HG03025 (cell line): ENCODE data around the gene EPB41L2.
"Not testable (repeated sequence)": the region's sequence is repeated elsewhere in the genome, so short reads cannot be mapped to it uniquely, and the experiment has no call there.

Experiments
- ATAC-seq: cut with Tn5 transposase; IDR thresholded peaks from one replicate; pipeline ENCODE4 v1.9.1; 2021; ENCODE audit warnings: mild to moderate bottlenecking, moderate library complexity; ENCODE audit not compliant: unreplicated experiment, low FRiP score

The EPB41L2 gene

DNA sequence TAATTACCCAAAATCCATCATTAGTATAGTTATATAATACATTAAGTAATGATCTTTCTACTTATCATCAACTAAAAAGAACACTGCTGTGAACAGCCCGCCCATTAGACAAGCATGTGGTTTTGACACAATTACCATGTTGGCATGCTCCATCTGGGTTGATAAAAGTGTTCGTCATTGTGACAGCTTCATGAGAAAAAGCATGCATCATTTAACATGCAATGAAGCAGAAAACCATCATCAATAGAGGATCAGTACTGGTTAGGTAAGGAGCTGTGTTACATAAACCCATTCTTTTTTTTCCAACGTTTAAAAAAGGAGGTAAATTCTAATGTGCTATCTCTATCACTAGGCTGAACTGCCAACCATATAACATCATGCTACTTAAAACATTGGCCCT, 101.9 kb downstream of the EPB41L2 start:
- ATAC-seq = no peak

DNA sequence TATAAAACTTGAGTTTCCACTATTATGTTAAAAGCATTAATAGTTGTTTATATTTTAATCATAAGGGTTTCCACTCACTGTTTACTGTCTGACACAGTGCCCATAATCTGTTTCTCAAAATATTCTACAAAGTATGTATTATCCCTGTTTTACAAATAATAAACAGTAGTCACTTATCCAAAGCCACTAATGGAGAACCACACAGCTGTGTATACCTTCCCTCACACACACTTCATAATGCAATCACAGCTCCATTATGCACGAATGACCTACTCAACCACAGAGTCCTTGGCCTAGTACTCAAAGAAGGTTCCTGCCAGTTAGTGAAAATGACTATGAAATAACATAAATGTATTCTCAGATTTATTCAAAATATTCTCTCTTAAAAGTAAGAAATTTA, 103.1 kb downstream of the EPB41L2 start:
- ATAC-seq = no peak

DNA sequence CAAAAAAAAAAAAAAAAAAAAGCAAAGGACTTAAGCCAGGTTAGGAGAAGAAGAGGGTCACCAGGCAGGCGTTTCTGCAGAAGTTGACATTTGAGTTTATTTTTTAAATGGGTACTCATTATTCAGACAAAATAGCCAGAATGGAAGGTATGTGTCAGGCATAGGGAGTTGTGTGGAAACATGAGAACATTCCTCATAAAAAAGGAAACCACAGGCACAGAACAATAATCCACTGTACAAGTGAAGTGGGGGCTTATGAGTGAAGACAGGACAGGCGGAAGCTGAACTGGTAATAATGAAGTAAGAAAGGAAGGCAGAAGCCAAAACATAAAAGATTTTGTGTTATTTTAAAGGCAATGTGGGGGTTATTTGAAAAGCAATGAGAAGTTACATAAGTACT, 104.6 kb downstream of the EPB41L2 start:
- ATAC-seq = no peak

DNA sequence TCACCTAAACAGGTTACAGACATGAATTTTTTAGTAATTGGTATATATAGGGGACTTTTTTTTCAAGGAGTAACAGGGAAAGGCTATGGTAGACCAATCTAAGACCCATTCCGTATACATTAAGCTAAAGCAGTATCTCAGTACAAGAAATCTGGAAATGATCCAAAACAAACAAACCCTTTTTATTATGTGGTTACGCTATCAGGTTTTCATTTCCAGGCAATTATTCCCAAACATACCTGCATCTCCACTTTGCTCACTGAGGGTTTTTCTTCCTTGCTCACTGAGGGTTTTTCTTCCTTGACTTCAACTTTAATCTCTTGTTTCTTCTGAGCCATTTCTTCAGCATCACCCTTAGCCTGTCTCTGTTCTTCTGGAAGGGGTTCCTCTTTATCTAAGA, 107.3 kb downstream of the EPB41L2 start:
- no peak for ATAC-seq

DNA sequence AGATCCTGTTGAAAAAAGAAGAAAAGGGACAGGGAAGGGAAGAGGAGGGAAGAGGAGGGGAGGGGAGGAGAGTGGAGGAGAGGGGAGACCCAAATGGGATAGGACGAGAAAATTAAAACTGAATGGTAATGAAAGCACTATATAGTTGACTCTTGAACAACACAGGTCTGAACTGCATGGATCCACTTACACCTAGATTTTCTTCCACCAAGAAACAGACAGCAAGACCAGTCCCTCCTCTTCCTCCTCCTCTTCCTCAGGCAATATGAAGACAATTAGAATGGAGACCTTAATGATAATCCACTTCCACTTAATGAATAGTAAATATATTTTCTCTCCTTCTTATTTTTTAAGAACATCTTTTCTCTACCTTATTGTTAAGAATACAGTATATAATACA, 113.5 kb downstream of the EPB41L2 start:
- no peak for ATAC-seq

DNA sequence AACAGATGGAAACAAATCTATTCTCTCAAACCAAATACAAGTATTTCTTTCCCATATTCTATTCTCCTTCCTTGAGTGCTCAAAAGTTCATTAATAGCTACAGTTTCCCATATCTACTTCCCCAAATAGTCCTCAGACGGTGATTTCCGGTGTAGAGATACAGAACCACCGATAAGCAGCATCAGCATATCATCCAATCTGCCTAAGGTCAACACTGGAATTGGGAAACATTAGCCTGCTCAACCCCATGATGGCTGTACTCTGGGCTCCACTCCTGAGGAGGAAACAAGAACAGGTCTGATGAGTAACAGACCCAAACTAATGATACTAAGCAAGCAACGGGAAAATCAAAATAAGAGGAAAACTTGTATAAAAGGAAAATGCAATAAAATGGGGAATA, 115.6 kb downstream of the EPB41L2 start:
- ATAC-seq = no peak

DNA sequence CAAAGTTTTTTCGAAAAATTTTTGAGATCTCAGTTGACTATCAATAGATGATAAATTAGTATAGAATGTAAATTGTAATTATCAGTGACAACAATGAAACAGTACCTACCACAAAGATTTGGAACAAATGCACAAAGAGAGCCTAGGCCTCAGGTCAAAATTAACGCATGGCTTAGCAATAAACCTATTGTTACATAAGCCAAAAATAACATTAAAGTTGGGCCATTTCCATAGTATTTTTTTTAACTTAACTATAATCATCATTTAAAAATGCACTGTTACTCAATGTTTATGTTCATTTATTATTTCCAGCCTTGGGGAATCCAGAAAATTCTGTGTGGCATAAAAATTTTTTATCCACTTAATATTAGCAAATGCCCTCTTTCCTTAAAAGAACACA, 117.0 kb downstream of the EPB41L2 start:
- ATAC-seq = no peak

DNA sequence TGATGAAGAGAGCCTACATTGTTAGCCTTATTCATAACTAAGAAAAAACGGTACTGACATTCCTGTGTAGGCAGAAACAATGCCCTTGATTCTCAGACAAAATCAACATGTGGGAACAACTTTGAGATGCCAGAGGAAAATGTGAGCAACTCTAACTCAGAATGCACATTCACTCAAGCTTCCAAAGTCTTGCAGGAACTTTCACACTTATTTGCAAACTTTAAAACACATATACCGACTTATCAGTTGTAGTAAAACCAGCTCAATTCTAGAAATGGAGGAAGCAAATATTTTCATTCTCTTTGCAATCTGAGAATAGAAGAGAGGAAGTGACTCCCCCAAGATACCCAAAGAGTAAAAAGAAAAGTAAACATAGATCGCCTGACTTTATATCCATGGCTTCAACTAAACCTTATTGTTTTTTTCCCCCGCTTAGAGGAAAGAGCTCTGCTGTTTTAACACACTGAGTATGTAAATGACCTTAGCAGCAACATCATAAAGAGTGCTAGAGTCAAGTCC, 117.6 kb downstream of the EPB41L2 start:
- no peak for ATAC-seq

DNA sequence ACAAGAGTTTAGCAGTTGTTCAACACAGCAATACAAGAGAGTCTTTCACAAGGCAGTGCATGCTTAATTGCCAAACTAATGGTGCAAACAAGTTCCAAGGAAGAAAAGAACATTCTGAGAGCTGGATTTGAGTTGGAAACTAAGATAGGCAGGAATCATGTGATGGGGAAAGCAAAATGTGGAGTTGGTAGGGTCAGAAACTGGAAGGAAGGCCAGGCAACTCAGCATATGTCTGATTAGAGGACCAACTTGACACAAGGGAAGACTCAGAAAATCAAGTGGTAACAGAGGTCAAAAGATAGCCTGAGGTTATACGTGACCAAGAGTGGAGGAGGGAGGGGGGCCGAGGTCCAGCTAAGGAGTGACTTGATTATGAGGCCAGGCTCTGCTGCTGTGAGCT, 118.6 kb downstream of the EPB41L2 start:
- ATAC-seq = no peak

DNA sequence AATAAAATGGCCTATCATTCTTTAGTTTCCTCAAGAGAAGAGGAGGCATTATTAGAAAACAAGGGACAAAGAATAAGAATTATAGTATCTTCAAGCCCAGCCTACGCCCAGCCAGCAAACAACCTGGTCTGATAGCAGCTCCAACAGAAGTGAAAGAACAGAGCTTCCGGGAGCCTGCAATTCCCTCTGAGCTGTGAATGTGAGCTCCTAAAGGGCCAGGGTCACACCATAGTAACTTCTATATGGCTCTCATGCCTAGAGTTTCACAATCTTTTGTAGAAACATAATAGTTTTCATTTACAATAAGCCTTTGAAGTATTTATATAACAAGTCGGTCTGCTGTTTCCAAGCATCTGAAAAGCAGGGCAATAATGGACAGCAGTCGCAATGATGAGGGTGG, 119.3 kb downstream of the EPB41L2 start:
- no peak for ATAC-seq

DNA sequence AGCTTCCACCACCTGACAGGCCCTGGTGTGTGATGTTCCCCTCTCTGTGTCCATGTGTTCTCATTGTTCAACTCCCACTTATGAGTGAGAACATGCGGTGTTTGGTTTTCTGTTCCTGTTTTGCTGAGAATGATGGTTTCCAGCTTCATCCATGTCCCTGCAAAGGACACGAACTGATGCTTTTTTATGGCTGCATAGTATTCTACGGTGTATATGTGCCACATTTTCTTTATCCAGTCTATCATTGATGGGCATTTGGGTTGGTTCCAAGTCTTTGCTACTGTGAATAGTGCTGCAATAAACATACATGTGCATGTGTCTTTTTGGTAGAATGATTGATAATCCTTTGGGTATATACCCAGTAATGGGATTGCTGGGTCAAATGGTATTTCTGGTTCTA, 120.3 kb downstream of the EPB41L2 start:
- not testable (repeated sequence) for ATAC-seq

DNA sequence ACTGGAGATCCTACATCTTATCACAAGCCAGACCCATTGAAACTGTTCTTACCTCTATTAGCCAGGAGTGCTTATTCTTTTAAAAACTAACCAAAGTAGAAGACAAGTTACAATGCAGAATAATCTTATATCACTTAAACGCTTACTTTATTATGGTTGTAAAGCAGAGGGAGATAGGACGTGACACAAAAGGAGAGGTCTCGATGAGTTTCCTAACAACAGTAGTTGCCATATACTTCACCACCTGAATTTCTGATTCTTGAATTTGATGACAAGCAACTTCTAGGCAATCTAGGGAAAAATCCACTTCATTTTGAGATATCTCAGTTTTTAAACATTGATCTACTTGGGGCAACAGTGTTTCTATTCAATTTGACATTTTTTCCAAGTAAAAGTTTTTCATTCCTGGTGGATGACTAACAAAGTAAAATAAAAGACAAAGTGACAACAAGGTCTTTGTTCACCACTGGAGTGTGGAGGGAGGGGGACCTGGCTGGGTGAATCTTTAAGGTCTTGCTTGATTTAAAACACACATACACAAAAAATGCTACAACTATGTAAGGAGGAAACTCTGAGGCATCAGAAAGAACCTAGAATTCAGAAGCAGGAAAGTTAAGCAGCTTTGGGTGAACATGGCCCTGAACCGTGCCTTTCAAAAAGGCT, 125.0 kb downstream of the EPB41L2 start:
- no peak for ATAC-seq

DNA sequence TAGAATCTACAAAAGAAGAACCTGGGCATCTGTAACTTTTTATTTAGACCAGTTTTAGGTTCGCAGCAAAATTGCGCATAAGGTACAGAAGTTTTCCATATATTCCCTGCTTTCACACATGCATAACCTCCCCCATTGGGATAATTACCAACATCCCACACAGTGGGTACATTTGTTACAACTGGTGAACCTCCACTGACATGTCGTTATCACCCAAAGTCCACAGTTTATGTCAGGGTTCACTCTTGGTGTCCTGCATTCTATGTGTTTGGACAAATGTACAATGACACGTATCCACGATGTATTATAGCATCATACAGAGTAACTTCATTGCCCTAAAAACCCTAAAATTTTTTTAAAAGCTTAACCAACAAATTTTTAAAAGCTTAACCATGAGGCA, 126.1 kb downstream of the EPB41L2 start:
- ATAC-seq = no peak

DNA sequence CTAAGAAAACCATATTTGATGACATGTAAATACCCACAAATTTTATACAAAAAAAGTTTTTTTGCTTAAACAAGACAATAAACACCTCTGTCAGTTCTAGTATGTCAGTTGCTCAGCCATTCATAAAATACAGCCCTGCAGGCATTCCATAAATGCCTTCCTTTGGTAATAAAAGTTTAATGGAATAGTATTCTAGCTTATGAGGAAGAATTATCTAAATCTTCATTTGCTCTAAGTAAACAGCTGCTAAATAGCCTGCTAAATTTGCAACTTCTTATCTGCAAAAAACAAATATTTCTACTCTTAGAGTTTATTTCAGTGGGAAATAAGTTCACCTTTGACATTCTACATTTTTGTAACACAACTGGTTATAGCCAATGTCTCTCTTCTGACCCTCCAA, 127.1 kb downstream of the EPB41L2 start:
- ATAC-seq = no peak

DNA sequence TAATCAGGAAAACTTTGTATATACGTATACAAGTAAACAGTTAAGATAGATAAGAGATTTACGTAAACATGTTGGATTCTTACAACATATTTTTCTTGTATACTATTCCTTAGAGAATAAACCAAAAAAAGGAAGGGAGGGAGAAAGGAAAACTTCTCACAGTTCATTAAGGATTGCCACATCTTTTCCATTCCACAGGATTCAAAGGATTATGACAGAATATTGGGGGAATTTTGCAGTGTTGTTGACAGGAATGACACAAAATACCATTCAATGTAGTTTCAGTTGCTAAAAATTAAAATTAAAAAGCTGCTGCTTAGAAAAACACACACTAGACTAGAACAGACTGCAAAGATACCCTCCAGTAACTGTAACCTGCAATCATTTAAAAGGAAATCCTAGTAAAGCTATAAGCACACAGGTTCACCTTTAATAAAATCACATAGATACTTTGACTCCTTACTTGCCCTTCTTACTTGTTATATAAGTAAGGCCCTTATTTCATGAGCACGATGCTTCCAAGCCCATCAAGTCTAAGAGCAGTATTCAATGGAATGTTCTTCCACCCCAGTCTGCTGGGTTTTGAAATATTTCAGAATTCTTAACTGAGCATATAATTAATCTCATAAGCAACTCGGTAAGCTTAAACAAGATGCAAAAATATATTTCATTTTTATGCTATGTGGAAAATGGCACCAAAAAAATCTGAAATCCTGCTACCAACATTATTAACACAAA, 128.0 kb downstream of the EPB41L2 start:
- ATAC-seq = no peak

DNA sequence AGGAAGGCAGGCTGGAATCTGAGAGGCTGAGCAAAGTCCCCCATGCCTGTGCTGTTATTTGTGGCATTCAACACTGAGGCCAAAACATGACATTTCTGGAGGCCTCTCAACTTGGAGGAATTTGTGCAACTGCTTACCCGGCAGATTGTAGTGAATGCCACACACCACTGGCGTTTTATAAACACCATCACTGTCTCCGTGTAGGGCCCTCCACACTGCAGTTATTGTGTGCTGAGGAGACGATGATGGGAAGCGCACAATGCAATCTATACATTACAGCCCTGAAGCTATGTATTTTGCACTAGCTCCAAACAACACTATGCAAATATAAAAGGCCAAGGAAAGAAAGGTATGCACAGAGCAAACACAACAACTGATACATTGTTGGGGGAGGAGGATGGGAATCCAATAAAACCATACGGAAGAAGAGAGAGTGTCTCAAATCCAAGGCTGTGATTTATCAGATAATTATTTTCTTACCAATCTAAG, 129.3 kb downstream of the EPB41L2 start:
- no peak for ATAC-seq

DNA sequence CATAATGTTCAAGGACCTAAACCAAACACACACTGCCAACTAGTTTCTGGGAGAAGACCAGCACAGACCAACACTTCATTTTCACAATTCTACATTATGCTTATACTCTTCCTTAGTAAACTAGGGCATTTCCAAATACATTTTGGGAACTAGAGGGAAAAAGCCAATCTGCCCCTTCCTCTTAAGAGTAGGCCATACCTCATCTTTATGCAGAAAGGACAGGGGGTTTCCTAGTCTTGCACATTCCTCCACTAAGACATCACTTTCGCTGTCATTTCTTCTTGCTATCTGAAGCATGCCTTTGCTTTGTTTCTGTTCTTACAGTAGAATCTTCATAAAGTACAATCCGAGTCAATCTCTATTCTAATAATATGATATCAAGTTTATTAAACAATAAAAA, 130.1 kb downstream of the EPB41L2 start:
- no peak for ATAC-seq

DNA sequence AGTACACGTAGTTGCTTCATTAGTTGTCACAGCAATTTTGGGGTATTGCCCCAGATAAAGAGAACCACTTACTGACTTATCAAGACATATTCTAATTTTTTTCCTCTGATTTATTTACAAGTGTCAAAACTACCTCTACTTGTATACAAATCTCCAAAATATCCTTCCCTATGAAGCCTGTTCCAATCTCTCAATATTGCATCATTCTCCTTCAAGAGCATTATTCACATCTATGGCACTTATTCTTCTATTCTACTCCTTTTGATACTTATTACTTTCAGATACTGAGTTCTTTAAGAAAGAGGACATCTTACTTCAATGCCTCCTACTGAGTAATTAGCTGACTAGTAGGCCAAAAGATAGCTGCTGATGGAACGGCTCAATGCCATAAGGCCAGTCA, 130.6 kb downstream of the EPB41L2 start:
- no peak for ATAC-seq

DNA sequence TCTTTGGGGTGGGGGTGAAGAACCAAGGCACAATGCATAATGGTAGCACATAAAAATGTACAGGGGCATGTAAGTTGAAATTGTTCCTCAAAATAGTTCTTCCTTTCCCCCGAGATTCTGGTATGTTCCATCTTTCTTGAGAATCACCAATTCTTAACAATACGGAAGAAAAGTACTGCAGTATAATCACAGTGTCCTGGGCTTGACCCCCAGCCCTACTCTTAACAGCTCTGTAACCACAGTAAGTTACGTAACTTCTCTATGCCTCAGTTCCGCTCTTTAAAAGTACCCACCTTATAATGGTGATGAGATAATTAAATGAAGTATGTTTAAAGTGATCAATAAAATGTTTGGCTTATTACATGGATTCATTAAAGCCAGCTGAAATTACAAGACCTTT, 131.4 kb downstream of the EPB41L2 start:
- no peak for ATAC-seq

DNA sequence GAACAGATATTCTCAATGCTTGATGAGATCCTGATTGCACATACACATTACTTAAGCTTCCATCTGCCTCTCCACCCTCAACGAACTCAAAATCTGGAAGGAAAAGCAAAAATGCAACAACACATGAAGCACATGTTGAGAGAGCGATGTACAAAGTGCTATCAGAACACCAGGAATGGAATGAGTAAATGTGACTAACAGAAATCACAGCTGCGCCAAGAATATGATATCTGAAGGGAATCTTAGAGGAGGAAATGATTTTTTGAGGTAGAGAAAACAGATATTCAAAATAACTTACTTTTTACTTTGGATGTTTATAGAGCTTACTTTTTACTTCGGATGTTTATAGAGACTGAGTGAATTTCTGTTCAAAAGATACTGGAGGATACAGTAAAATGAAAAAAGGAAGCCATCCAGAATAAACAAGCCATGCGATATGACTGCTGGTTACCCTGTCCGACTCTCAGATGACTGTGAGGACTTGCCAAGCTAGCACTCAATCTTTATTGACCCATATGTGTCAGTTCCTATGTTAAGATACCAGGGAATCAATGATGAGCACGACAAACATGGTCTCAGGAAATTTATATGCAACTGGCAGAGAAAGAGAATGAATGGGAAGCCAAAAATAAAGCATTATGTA, 133.9 kb downstream of the EPB41L2 start:
- no peak for ATAC-seq

DNA sequence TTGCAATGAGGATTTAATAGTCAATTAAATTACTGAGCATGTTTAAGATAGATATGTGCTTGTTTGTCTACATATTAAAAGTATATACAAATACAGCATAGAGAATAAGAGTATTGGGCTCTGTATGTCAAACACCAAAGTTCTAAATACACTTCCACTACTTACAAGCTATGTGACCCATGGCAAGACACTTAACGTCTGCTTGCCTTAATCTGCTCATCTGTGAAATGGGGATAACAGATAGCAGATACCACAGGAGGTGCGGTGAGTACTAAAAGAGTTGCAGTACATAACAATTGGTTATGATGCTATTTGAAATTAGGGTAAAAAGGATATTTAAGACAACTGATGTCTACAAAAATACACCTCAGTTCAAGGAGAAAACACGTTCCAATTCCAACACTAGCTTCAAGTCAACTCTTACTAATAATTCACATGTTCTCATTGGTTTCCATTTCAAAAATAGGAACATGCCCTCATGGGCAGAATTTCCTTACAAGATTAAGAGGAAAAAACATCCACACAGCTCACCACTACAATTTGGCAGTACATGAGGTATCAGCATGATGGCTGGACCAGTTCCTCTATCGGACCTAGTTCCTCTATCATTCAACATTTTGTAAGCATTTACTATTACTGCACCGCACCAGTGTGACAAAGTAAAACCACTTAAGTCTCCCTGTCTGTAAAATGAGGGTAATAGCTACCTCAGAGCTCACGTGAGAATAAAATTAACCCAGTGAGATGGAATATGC, 134.7 kb downstream of the EPB41L2 start:
- ATAC-seq = no peak
